HG03460 (cell line): ENCODE data around the gene EXD3.
A peak's percentile ranks its signal among the peaks of the same experiment; 100 is the strongest.
"Not testable (repeated sequence)": the region's sequence is repeated elsewhere in the genome, so short reads cannot be mapped to it uniquely, and the experiment has no call there.

Experiments
- ATAC-seq: cut with Tn5 transposase; IDR thresholded peaks from one replicate; pipeline ENCODE4 v1.9.1; 2021; ENCODE audit not compliant: unreplicated experiment

Gene EXD3, protein sequence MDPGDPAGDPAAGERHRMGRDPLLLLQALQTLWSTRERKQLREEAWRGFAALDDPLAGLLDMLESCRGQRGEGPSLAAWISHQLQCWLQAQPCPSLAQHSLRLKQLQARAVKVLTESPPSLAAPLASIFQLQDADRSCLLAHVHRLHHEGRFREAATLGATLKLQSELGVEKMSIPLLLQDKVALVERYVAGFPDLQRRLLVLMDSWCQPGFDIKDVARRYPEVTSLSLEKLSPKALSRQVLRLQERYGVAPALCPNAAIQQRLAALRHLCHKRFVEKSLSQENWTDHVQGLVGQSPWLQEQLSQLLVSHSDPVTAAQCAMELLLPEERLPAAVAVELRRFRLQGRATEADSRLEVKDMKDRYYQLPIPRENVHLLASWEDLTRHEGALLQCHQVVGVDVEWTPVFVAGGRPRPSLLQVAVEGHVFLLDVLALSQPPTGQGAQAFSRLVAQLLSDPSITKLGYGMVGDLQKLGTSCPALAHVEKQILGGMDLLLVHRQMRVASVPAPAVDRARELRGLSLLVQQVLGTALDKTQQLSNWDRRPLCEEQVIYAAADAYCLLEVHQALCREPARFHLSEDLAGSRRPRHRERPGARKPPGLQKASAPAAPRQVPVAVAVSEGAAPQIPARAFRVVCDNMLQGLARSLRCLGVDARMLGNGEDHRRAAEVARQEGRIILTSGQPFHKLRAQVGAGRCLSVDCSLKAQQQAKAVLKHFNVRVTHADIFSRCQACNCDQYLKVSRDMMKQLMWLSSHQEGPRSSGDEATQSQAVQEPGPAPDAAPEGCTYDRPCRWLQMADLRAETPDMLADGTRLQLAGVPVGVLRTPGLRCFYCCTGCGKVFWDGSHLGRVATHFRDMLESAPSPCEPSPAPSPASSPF

DNA sequence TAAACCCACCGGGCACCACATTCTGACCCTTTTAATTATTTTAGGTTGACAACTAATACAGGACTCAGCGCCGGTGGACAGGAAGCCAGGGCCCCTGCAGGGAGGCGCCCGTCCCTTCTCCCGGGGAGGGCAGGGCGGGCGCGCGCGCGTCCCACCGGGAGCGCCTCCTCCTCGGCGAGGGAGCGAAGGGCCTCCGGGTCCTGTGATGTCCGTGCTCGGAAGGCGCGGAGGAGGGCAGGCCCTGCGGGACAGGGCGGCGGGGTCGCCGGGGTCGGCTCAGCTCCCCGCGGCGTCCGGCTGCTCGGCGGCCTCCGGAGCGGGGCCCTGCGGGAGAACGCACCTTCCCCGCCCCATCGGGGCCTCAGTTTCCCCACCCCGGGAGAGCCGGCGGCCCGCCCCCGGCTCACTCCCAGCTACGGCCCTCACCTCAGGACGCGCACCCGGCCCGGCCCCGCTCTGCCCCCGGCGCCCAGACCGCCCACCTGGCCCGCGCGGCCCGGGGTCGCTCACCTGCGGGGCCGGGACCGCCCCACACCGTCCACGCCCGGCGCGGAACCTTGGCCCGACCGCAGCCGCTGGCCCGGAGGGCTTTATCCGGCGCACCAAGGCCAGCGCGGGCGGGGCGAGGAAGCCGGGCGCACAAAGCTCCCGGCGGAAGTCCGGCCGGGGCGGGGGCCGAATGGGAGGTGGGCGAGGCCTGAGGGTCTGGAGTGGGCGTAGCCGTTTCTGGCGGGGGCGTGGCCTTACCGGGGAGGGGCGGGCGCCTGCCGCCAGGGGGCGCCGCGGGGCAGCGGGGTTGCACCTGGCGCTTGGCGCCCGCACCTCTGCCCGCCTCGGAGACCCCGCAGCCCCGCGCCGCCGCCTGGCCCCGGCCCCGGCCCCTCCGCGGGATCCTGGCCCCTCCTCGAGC, at the start of gene EXD3, which contains the start of gene NOXA1:
EXD3 (minus strand) TSS at position 559 of the 910 bp plus-strand sequence. CDS start 27,805 bp downstream, outside the sequence.
NOXA1 (plus strand) TSS at position 790 of the 910 bp plus-strand sequence. CDS start 137 bp downstream, outside the sequence.
- ATAC-seq = peak; percentile 81

DNA sequence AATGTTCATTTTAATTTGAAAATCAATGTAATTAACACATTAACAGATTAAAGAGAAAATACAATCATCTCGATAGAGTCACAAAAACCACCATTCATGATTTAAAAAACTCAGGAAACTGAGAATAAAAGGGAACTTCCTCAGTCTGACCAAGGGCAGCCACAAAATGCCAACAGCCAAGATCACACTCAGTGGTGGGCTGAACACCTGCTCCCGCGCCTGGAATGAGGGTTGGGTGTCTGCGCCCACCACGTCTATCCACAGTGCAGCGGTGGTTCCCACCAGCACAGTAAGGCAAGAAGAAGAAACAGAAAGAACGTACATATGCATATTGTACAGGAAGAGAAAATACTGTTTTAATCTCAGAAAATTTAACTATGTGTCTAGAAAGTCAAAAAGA, 47.8 kb upstream of the EXD3 start:
- no peak for ATAC-seq

DNA sequence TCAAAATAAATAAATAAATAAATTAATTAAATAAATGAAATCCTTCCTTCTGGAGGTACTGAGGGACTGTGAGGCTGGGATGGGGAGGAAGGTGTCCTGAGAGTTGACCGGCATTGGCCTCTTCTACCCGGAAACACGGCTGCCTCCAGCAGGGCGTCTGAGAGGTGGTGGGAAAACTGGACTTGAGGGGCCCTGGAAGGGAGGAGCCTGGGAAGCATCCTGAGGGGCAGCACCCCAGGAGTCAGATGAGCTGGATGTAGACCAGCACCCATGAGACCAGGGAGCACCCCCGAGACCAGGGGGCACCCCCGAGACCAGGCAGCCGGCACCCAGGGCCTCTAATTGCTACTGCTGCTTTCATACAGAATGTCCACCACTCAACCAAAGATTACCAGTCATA, 44.9 kb upstream of the EXD3 start:
- ATAC-seq = no peak

DNA sequence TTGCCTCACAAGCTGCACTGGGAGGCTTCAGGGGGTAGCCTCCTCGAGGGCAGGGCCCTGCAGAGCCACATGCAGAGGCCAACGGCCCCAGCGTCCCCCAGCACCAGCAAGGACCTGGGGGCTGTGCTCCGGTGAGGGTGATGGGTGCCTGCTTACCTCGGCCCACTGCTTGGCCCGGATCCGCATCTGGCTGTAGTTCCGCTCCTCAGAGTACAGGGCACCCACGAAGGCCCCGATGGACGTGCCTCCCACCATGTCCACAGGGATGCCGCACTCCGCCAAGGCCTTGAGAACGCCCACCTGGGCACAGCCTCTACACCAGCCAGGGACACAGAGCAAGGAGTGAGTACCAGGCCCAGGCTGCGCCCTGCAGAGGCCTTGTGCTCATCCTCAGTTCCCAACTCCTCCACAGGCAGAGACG, 44.2 kb upstream of the EXD3 start:
- no peak for ATAC-seq

DNA sequence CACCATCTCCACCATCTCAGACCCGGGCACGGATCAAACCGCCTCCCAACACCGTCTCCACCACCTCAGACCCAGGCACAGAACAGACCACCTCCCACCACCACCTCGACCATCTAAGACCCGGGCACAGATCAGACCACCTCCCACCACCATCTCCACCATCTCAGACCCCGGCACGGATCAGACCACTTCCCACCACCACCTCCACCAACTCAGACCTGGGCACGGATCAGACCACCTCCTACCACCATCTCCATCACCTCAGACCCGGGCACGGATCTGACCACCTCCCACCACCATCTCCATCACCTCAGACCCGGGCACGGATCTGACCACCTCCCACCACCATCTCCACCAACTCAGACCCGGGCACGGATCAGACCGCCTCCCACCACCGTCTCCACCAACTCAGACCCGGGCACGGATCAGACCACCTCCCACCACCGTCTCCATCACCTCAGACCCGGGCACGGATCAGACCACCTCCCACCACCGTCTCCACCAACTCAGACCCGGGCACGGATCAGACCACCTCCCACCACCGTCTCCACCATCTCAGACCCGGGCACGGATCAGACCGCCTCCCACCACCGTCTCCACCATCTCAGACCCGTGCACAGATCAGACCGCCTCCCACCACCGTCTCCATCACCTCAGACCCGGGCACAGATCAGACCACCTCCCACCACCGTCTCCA, 43.6 kb upstream of the EXD3 start:
- ATAC-seq = not testable (repeated sequence)

DNA sequence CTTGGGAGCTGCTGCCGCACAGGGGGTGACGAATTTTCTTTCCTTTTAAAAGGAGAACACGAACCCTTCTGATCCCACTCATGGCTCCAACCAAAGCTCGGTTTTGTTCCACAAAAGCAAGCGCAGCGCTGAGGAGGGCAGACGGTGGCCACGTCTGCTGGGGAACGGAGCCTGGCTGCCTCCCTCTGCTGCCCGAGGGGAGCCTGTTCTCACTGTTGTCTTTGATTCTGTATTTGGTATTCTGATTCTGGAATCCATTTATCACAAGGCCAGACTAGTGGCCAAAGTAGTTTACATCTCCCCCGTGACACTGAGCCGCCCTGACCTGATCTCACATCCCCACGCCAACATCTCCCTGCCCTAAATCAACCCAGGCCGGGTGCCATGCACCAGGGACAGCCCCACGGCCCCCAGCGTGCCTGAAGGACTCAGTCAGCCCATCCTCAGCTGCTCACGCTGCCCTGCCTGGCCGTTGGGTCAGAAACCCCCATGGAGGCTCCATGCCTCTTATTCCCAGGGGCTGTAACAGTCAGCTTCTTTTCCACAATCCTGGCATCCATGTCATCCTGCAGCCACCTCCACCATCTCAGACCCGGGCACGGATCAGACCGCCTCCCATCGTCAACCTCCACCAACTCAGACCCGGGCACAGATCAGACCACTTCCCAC, 42.9 kb upstream of the EXD3 start:
- ATAC-seq = no peak

DNA sequence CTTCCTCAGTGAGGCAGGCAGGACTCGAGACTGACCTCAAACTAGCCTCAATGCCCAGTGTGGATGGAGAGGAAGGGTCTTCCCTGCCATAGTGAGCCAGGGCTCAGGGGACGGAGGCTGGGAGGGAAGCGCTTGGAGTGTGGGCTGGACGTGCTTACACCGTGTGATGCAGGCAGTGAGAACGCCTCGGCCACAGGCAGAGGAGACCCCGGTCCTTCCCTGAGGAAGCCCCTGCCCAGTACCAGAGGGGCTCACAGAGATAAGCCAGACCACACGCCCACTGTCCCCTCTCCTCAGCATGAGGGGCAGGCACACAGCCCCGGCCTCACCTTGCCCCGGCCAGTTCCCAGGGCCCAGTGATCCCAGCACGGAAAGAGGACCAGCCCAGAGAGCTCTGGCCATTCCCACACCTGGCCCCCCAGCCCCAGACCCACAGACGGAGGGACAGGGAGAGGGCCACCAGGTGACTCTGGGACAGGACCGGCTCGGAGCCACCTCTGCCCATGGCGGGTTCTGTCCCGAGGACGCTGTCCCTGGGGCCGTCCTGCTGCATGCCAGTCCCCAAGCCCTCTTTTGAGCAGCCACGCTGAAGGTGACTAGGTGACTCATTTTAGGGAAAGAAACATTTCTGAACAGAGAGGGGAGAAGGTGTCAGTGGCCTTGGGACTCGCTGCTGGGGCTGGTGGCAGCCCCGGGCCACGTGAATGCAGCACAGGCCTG, 42.2 kb upstream of the EXD3 start:
- ATAC-seq = no peak

DNA sequence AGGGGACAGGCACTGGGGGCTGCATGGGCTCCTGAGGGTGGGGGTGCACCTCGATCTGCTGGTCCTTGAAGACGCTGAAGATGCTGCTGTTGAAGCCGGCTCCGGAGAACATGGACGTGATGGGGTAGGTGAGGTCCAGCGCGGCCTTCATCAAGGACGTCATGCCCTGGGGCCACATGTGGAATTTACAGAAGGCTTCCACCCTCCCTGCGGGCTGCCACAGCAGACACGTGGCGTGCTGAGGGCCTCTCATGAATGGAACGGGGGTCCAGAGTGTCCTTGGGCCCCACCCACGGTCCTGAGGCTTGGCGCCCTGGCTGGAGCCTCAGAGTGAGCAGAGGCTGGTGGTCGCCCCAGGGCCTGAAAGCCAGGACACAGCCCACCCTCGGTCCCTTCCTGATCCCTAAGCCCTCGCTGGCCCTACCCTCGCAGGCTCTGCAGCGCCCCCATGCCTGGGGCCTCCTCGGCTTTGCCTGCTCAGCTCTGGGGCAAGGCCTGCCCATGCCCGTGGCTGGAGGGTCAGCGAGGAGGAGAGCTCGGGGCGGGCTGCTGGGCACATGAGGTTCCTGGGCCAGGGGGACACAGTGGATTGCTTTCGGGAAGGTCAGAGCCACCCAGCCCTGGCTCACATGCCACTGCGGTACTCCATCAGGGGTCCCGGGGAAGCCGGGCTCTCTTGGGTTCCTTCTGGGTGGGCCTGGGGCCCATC, 41.5 kb upstream of the EXD3 start:
- no peak for ATAC-seq

DNA sequence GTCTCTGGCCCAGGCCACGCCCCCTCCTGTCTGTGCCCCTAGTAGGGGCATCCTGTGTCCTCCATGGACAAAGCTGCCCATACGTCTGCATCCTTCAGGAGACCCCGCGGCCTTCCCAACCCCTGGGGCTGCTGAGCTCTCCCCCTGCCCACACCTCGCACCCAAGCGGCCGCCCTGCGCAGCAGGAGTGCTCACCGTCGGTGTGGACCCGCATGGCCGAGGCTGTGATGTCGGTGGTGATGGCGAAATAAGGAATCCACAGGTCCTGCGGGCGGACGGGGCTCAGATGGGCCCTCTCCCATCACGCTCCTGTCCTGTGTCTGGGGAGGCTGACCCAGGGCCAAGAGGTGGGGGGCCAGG, 40.9 kb upstream of the EXD3 start:
- ATAC-seq = no peak

DNA sequence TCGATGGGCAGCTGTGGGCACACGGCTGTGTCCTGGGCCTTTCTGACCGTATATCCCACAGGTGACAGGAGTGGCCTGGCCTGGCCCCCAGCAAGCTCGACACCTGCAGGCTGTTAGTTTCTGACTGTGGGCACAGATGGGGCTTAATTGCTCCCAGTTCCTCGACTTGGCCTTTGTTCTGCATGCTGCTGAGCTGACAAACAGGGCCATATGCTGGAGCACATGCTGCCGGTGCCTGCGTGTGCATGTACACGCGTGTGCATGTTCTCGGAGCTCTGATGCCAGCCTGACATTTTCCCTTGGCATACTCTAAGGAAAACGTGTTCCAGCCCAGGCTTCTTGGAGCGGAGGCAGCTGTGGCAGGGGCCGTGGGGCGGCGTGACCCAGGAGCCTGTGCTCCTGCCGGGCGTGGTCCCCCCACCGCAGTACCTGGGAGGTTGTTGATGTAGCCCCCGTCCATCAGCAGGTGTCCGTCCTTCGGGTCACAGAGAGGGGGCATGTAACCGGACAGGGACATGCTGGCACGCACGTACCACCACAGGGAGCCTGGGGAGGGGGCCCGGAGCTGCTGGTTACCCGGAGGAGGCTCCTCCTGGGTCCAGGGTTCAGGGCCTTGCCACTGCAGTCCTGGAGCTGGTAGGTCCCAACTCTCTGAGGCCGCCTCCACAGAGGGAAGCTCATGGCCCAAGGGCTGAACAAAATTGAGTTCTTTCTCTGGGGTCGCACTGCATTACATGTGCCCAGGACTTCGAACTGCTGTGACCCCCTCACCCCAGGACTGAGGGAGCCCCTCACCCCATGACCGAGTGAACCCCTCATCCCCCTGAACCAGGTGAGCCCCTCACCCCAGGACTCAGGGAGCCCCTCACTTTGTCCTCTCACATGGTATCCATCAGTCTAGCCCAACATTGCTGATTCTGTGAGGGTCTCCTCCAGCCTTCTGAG, 40.3 kb upstream of the EXD3 start:
- ATAC-seq = no peak

DNA sequence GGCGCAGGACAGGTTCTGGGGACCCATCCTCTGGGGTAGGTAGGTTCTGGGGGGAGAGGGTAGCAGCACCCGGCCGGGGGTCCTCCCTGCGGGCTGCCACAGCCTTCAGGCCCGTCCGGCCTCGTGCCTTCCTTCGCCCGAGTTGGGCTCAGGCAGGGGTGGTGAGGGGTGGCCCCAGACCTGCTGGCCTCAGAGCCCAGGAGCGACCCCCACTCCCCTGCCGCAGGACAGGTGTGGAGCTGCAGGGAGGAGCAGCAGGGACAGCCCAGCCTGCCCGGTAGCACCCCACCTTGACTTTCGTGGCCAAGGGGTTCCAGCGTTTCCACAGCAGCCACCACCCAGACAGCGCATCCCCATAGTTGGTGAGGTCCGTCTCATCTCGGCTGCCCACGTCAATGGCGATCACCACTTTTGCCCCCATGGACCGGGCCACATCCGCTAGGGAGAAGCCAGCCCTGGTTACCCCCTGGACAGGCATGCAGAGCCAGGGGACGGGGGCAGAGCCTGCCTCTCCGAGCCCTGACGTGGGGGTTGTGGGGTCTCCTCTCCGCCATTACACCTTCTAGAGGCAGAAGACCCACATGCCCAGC, 39.5 kb upstream of the EXD3 start:
- ATAC-seq = no peak

DNA sequence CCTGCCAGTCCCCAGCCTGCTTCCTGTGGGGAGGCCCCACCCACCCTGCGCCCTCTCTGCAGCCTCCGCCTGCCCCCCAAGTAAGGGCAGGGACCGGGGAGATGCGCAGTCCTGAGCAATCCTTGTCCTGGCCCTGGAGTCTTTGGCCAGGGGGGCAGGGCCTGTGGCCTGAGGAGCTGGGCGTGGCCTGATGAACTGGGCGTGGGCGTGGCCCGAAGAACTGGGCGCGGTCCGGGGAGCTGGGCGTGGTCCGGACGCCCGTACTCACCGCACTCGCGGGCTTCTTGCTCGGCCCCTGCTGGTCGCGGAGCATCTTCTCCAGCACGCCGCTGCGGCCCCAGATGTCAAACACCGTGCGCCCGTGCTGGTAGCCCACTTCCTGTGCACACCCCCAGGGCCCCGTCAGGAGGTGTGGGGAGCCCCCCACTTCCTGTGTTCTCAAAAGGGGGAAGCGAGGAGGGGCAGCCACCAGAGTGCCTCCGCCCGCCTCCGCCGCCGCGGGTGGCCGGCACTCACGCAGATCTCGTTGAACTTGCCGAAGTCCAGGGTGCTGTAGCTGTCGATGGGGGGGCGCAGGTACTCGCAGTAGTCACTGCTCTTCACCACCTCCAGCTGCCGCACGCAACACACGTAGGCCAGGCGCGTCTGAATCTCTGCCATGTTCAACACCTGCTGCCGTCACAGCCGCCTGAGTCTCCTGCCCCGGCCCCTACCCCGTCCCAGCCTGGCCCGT, 38.9 kb upstream of the EXD3 start:
- ATAC-seq = peak; percentile 55

DNA sequence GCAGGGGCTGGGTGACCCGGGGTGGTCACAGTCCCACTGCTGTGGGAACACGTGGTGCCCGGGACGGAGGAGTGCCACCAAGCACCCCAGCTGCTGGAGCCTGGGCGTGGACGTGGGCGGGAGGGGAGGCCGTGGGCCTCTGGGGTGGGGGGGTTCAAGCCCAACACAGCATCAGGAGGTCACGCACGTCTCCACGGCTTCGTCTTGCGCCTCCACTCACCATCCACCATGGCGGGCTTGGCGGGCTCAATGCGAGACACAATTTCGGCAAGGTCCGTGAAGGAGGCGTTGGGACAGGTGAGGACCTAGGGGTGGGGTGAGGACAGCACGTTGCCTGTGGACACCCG, 38.3 kb upstream of the EXD3 start:
- no peak for ATAC-seq

DNA sequence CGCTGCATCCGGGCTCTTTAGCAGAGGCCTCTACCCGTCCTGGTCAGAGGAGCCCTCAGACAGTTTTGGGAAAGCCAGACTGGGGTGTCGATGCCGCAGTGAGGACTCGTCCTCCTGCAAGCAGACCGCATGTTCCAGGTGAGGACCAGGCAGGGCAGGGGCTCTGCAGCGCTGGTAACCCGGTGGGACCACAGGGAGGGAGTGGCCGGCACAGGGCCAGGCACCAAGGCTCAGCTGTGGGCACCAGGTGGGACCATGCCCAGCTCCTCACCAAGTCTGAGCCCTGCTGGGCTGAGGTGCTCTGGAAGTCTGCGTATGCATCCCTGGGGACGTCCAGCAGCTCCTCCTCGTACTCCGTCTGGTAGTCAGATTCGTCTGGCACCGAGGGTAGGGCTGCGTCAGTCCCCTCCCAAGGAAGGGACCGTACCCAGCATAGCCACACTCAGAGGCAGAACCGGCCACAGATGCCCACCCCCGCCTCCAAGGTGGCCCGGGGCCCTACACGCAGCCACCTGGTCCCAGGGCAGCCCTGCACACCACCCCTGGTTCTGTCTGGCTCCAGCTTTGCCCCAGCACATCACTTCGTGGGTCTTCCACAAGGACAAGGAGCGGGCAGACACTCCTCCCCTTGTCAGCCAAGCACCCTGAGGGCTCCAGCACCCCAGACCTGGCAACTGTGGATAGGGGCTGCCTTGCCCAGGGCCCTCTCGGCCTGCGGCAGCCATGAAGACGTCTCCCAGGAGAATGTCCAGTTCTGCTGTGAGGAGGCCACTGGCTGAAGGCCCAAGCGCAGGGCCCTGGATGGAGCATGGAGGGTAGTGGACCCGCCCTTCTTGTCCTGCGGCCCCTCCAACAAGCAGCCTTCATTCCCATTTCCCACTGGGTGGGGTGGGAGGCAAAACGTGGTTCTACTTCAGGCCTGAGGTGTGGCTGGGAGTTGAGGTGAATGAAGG, 37.7 kb upstream of the EXD3 start:
- ATAC-seq = no peak

DNA sequence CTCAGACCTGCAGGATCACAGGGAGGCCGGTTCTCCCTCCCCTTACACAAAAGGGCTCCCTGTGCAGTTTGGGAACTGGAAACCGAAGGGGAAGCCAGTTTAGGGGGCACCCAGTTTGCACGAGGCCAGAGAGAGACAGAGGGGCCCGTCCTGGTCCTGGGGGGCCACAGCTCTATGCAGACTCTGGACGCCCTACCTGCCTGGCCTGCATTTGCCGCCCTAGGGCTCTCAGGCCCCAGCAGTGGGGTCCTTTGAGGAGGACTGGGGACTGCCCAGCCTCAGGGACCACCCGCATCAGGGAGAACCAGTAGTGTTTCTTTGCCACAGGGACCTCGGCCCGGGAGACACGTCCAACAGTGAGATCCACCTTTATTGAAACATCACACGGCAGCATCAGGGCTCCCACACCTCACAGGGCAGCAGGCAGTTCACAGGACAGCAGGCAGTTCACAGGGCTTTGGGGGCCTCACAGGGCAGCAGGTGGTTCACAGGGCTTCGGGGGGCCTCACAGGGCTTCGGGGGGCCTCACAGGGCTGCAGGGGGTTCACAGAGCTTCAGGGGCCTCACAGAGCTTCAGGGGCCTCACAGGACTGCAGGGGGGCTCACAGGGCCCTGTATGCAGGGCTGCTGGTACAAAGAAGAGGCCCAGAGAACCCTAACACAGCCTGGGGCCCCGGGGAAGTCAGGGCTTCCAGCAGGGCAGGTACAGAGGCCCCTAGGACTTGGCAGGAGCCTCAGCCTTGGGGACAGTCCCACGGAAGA, 36.8 kb upstream of the EXD3 start:
- ATAC-seq = no peak
